Ovary (tissue), 9 donors: ENCODE results near the gene TTC28. TPM values are rescaled to one million over a fixed set of nuclear protein-coding genes. Genes with fewer than 3 reads are reported as not detected.

Experiments used
- DNase-seq, 5 donors: peaks; one replicate each; pipeline ENCODE4 v3.0.0-alpha.2; 2019 to 2020
- H3K27ac ChIP-seq, 2 donors: fragments of 200-600 bp; one replicate each; pipeline versions ENCODE4 v1.5.1 to v1.8.0; 2019 to 2022
- H3K27me3 ChIP-seq: fragments of 200-600 bp; one replicate; pipeline ENCODE4 v1.8.0; 2022
- H3K36me3 ChIP-seq: fragments of 200-600 bp; sonication (generic); one replicate; pipeline ENCODE4 v1.5.1; 2019
- H3K4me1 ChIP-seq: one replicate; pipeline ENCODE4 v1.8.1; 2013; ENCODE audit warnings: mild to moderate bottlenecking, moderate library complexity; ENCODE audit not compliant: insufficient read depth
- H3K4me3 ChIP-seq: fragments of 200-600 bp; sonication (generic); one replicate; pipeline ENCODE4 v1.5.1; 2017
- H3K9me3 ChIP-seq, 2 donors: fragments of 200-600 bp in 1 of 2; sonication (generic) in 1 of 2; one replicate each; pipeline versions ENCODE4 v1.5.1 to v1.8.1; 2013 to 2019; ENCODE audit warnings: mild to moderate bottlenecking in 1 of 2, moderate library complexity in 1 of 2
- CTCF ChIP-seq, 3 donors: fragments of 450-650 bp in 2 of 3; fragments of 200-600 bp in 1 of 3; IDR thresholded peaks; one replicate each; pipeline versions ENCODE4 v1.5.1 to v1.8.0; 2016 to 2022; ENCODE audit warnings: antibody characterized with exemption in 3 of 3, mild to moderate bottlenecking in 1 of 3
- EP300 ChIP-seq: sonication (generic); formaldehyde crosslinking; IDR thresholded peaks from one replicate; pipeline ENCODE4 v1.6.1; 2017; ENCODE audit warnings: antibody characterized with exemption
- POLR2A ChIP-seq: fragments of 450-650 bp; IDR thresholded peaks from one replicate; pipeline ENCODE4 v1.6.1; 2017; ENCODE audit warnings: antibody characterized with exemption, mild to moderate bottlenecking, moderate library complexity
- WGBS, 3 donors: extraction: QIAGEN DNeasy Blood & Tissue Kit in 1 of 3; methylation state at CpG; one replicate each; pipeline versions ENCODE4 v1.1.5 to v1.1.7; 2013 to 2017; 5-methylcytosine and 5-hydroxymethylcytosine counted together
- intact Hi-C, 4 donors: fragments of 100-400 bp; cut with DNase I; formaldehyde crosslinking; loops; one replicate each; pipeline versions ENCODE4 v1.11.0 to v1.15.1; 2022 to 2023
- polyA plus RNA-seq, 2 donors: library from polyadenylated mRNA; stranded (reverse); fragments of 200-250 nt in 1 of 2; fragments of 350-450 nt in 1 of 2; fragmentation: Illumina TruSeq in 1 of 2; extraction: RNeasy Lipid Tissue Mini Kit (QIAGEN cat#74804) in 1 of 2; gene quantifications; one replicate each; pipeline ENCODE4 v1.2.3, GENCODE V29; 2013 to 2014
- total RNA-seq, 7 donors: library from RNA; depleted of rRNA in 2 of 7; stranded (reverse); fragments of >200 nt in 2 of 7; fragmentation: NEBNext Ultra II Directional in 3 of 7; extraction: Animal tissue kit (Norgen Biotek cat#: 25700) in 3 of 7; gene quantifications; one replicate each; pipeline versions ENCODE4 v1.1.0 to v1.2.4, GENCODE V29; 2016 to 2023
- donor health status: DM: no; HTN: no; CAD: no; lungs with moderate emphysema.
- donor health status: DM: no; HTN: no; CAD: no.
- donor health status: Bipolar disorder and iron deficiency.
- donor health status: DM: yes; HTN: yes; CAD: no.
- donor health status: DM: no; HTN: no; CAD: no.
- donor health status: DM: yes; HTN: yes; CAD: no.

Gene TTC28
- total and polyA plus RNA-seq, 9 donors = 16.7 to 127 (median 72.9) TPM

GRCh38 chr22:28426346-28427132 lies 253.1 kb downstream of the TTC28 start:
- H3K4me1 ChIP-seq = peaks cover 13% of the 10 kb centered on the region
- WGBS, 3 donors = 18 to 28% (median 19%) methylated on average over 3 of the region's 3 CpGs
- TF ChIP-seq POLR2A (no peak), EP300 (no peak), CTCF (IDR thresholded peaks at IDR 0.05) (no peak)

GRCh38 chr22:28425211-28425610 lies 254.4 kb downstream of the TTC28 start:
- H3K27me3 ChIP-seq = no peaks in the 10 kb centered on the region
- no peak overlapping the region for H3K27ac ChIP-seq
- H3K4me3 ChIP-seq = no peak overlapping the region
- WGBS, 3 donors = 90 to 92% (median 91%) methylated on average over 2 of the region's 2 CpGs
- H3K9me3 ChIP-seq = no peaks in the 10 kb centered on the region
- H3K4me1 ChIP-seq = peaks cover 11% of the 10 kb centered on the region
- intact Hi-C loops = no loop called here
- no peak for TF ChIP-seq CTCF (IDR thresholded peaks at IDR 0.05)
- TF ChIP-seq POLR2A = no peak
- no peak for TF ChIP-seq EP300
- DNase-seq = no peak
- H3K36me3 ChIP-seq = no peaks in the 10 kb centered on the region

More at GRCh38 chr22:28426346-28427132, 253.1 kb downstream of the TTC28 start:
- intact Hi-C loops = no loop called here
- no peaks in the 10 kb centered on the region for H3K27me3 ChIP-seq
- no peak for DNase-seq
- no peaks in the 10 kb centered on the region for H3K9me3 ChIP-seq
- H3K27ac ChIP-seq = no peak overlapping the region
- H3K4me3 ChIP-seq = no peak overlapping the region
- no peaks in the 10 kb centered on the region for H3K36me3 ChIP-seq

GRCh38 chr22:28424427-28425080 lies 255.1 kb downstream of the TTC28 start:
- intact Hi-C loops = no loop called here
- H3K4me3 ChIP-seq = no peak overlapping the region
- peaks cover 11% of the 10 kb centered on the region for H3K4me1 ChIP-seq
- no peak for TF ChIP-seq CTCF (IDR thresholded peaks at IDR 0.05)
- no peak for TF ChIP-seq EP300
- no peak for TF ChIP-seq POLR2A
- no peak overlapping the region for H3K27ac ChIP-seq
- H3K9me3 ChIP-seq = no peaks in the 10 kb centered on the region
- no peak for DNase-seq
- WGBS, 3 donors = 77 to 85% (median 83%) methylated on average over 2 of the region's 2 CpGs
- H3K36me3 ChIP-seq = no peaks in the 10 kb centered on the region
- H3K27me3 ChIP-seq = no peaks in the 10 kb centered on the region

- intact Hi-C loops = no loop called here
- 88 to 92% (median 89%) methylated on average over 2 of the region's 2 CpGs for WGBS, 3 donors
- Histone ChIP-seq H3K4me1 (peaks cover 3% of the 10 kb centered on the region), H3K9me3 (no peaks in the 10 kb centered on the region), H3K27me3 (no peaks in the 10 kb centered on the region), H3K36me3 (no peaks in the 10 kb centered on the region), H3K27ac (no peak overlapping the region), H3K4me3 (no peak overlapping the region)
- DNase-seq = no peak
- TF ChIP-seq CTCF (IDR thresholded peaks at IDR 0.05) = no peak
- no peak for TF ChIP-seq EP300
- no peak for TF ChIP-seq POLR2A
Measured at GRCh38 chr22:28419919-28420318, 259.7 kb downstream of the TTC28 start.
